ENCODE results near the gene CUBN. TPM values are rescaled to one million over a fixed set of nuclear protein-coding genes. Genes with fewer than 3 reads are reported as not detected.

Gene CUBN
- total RNA-seq, 2 donors from 2014 or later, result 0.75 to 1.3 TPM

- TF ChIP-seq CTCF (conservative IDR thresholded peaks at IDR 0.05), result no peak
- Mint-ChIP-seq H3K4me1 (no peaks in the 10 kb centered on the region), H3K4me3 (no peak overlapping the region), H3K27me3 (ENCODE audit: insufficient read depth) (no peaks in the 10 kb centered on the region), H3K9me3 (peaks cover 11% of the 10 kb centered on the region), H3K36me3 (ENCODE audit: low read depth) (no peaks in the 10 kb centered on the region), H3K27ac (no peak overlapping the region)
- peaks cover 12% of the 10 kb centered on the region for H3K9me3 ChIP-seq (ENCODE audit: control insufficient read depth, low read length)
- H3K27ac ChIP-seq (ENCODE audit: low read depth, low read length), result no peak overlapping the region
- 83 to 90% methylated on average over 4 of the region's 4 CpGs for WGBS, 2 experiments (ENCODE audit: insufficient coverage in 1 of 2, insufficient read length in 1 of 2)
- no peaks in the 10 kb centered on the region for H3K27me3 ChIP-seq (ENCODE audit: control insufficient read depth, insufficient read depth, low read length, poor library complexity, severe bottlenecking)
- H3K4me3 ChIP-seq (ENCODE audit: low read length), result no peak overlapping the region
- no peaks in the 10 kb centered on the region for H3K36me3 ChIP-seq (ENCODE audit: control insufficient read depth, insufficient read depth, low read length)
- no peak overlapping the region for H3K9ac ChIP-seq (ENCODE audit: extremely low read depth, low read length, poor library complexity, severe bottlenecking)
- no peaks in the 10 kb centered on the region for H3K4me1 ChIP-seq (ENCODE audit: control insufficient read depth, insufficient read depth, low read length)
- no peak for DNase-seq
Observed at GRCh38 chr10:17092216-17092944, 37.2 kb downstream of the CUBN start.

GRCh38 chr10:17088118-17088806 is 41.3 kb downstream of the CUBN start:
- DNase-seq, result no peak
- 94 to 100% methylated on average over 1 to 5 of the region's 5 CpGs for WGBS, 2 experiments (ENCODE audit: insufficient coverage in 1 of 2, insufficient read length in 1 of 2)
- no peak for TF ChIP-seq CTCF (conservative IDR thresholded peaks at IDR 0.05)

GRCh38 chr10:17086865-17087367 is 42.7 kb downstream of the CUBN start:
- Mint-ChIP-seq H3K4me3 (no peak overlapping the region), H3K9me3 (no peaks in the 10 kb centered on the region), H3K4me1 (peaks cover 3% of the 10 kb centered on the region), H3K27me3 (ENCODE audit: insufficient read depth) (no peaks in the 10 kb centered on the region), H3K27ac (no peak overlapping the region), H3K36me3 (ENCODE audit: low read depth) (no peaks in the 10 kb centered on the region)
- no peak for TF ChIP-seq CTCF (conservative IDR thresholded peaks at IDR 0.05)
- Histone ChIP-seq H3K4me3 (ENCODE audit: low read length) (no peak overlapping the region), H3K9ac (ENCODE audit: extremely low read depth, low read length, poor library complexity, severe bottlenecking) (no peak overlapping the region), H3K9me3 (ENCODE audit: control insufficient read depth, low read length) (no peaks in the 10 kb centered on the region), H3K27me3 (ENCODE audit: control insufficient read depth, insufficient read depth, low read length, poor library complexity, severe bottlenecking) (no peaks in the 10 kb centered on the region), H3K27ac (ENCODE audit: low read depth, low read length) (no peak overlapping the region), H3K36me3 (ENCODE audit: control insufficient read depth, insufficient read depth, low read length) (no peaks in the 10 kb centered on the region), H3K4me1 (ENCODE audit: control insufficient read depth, insufficient read depth, low read length) (no peaks in the 10 kb centered on the region)
- DNase-seq, result no peak
- 94 to 96% methylated on average over 2 to 3 of the region's 3 CpGs for WGBS, 2 experiments (ENCODE audit: insufficient coverage in 1 of 2, insufficient read length in 1 of 2)

More at GRCh38 chr10:17088118-17088806, 41.3 kb downstream of the CUBN start:
- Histone ChIP-seq H3K9me3 (ENCODE audit: control insufficient read depth, low read length) (no peaks in the 10 kb centered on the region), H3K9ac (ENCODE audit: extremely low read depth, low read length, poor library complexity, severe bottlenecking) (no peak overlapping the region), H3K4me3 (ENCODE audit: low read length) (no peak overlapping the region), H3K27me3 (ENCODE audit: control insufficient read depth, insufficient read depth, low read length, poor library complexity, severe bottlenecking) (no peaks in the 10 kb centered on the region), H3K36me3 (ENCODE audit: control insufficient read depth, insufficient read depth, low read length) (no peaks in the 10 kb centered on the region), H3K27ac (ENCODE audit: low read depth, low read length) (no peak overlapping the region), H3K4me1 (ENCODE audit: control insufficient read depth, insufficient read depth, low read length) (no peaks in the 10 kb centered on the region)
- Mint-ChIP-seq H3K4me3 (no peak overlapping the region), H3K27ac (no peak overlapping the region), H3K4me1 (peaks cover 3% of the 10 kb centered on the region), H3K9me3 (no peaks in the 10 kb centered on the region), H3K36me3 (ENCODE audit: low read depth) (no peaks in the 10 kb centered on the region), H3K27me3 (ENCODE audit: insufficient read depth) (no peaks in the 10 kb centered on the region)

Measured in endodermal cell (in vitro differentiated cells).